Measurements from ENCODE around the gene CFAP46.

DNA sequence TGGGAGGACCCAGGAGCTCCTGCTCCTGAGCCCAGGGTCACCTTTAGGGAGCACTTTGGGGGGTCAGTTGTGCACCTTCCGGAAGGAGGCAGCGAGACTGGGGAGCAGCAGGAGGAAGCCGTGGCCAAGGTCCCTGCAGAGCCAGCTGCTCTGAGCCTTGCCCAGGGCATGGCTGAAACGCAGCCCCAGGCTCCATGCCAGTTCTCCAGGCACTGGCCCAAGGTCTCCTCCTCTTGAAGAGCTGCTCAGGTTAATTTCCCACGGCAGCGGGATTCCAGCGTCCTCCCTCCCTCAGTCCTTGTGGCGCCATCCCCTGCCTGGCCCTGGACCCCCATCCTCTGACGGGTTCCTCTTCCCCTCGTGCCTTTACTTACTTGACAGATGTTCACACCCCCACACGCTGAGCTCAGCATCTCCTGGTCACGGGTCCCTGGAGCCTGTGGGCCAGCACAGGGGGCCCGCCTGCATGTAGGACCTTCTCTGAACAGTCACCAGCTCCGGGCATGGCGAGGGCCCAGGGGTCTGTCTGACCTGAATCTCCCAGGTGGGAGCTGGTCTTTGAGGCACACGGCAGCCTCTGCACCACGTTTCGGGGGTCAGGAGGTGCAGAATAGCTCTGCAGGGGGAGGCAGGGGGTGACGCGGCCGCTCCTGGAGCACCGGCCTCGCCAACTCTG lies 16.7 kb upstream of the CFAP46 start:
- TF ChIP-seq, protein P1, sequence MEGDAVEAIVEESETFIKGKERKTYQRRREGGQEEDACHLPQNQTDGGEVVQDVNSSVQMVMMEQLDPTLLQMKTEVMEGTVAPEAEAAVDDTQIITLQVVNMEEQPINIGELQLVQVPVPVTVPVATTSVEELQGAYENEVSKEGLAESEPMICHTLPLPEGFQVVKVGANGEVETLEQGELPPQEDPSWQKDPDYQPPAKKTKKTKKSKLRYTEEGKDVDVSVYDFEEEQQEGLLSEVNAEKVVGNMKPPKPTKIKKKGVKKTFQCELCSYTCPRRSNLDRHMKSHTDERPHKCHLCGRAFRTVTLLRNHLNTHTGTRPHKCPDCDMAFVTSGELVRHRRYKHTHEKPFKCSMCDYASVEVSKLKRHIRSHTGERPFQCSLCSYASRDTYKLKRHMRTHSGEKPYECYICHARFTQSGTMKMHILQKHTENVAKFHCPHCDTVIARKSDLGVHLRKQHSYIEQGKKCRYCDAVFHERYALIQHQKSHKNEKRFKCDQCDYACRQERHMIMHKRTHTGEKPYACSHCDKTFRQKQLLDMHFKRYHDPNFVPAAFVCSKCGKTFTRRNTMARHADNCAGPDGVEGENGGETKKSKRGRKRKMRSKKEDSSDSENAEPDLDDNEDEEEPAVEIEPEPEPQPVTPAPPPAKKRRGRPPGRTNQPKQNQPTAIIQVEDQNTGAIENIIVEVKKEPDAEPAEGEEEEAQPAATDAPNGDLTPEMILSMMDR (conservative IDR thresholded peaks at IDR 0.05; ENCODE audit: low read depth in 2 of 2): no peak
- TF ChIP-seq ZNF331 (CRISPR knock-in tag; IDR thresholded peaks at IDR 0.05; ENCODE audit: low read depth): no peak
- no peak for TF ChIP-seq EZH2phosphoT487 (IDR thresholded peaks at IDR 0.05; ENCODE audit: unreplicated experiment)
- no peak for TF ChIP-seq POLR2AphosphoS5 (IDR thresholded peaks at IDR 0.05; ENCODE audit: low read depth)
- TF ChIP-seq, protein P2, sequence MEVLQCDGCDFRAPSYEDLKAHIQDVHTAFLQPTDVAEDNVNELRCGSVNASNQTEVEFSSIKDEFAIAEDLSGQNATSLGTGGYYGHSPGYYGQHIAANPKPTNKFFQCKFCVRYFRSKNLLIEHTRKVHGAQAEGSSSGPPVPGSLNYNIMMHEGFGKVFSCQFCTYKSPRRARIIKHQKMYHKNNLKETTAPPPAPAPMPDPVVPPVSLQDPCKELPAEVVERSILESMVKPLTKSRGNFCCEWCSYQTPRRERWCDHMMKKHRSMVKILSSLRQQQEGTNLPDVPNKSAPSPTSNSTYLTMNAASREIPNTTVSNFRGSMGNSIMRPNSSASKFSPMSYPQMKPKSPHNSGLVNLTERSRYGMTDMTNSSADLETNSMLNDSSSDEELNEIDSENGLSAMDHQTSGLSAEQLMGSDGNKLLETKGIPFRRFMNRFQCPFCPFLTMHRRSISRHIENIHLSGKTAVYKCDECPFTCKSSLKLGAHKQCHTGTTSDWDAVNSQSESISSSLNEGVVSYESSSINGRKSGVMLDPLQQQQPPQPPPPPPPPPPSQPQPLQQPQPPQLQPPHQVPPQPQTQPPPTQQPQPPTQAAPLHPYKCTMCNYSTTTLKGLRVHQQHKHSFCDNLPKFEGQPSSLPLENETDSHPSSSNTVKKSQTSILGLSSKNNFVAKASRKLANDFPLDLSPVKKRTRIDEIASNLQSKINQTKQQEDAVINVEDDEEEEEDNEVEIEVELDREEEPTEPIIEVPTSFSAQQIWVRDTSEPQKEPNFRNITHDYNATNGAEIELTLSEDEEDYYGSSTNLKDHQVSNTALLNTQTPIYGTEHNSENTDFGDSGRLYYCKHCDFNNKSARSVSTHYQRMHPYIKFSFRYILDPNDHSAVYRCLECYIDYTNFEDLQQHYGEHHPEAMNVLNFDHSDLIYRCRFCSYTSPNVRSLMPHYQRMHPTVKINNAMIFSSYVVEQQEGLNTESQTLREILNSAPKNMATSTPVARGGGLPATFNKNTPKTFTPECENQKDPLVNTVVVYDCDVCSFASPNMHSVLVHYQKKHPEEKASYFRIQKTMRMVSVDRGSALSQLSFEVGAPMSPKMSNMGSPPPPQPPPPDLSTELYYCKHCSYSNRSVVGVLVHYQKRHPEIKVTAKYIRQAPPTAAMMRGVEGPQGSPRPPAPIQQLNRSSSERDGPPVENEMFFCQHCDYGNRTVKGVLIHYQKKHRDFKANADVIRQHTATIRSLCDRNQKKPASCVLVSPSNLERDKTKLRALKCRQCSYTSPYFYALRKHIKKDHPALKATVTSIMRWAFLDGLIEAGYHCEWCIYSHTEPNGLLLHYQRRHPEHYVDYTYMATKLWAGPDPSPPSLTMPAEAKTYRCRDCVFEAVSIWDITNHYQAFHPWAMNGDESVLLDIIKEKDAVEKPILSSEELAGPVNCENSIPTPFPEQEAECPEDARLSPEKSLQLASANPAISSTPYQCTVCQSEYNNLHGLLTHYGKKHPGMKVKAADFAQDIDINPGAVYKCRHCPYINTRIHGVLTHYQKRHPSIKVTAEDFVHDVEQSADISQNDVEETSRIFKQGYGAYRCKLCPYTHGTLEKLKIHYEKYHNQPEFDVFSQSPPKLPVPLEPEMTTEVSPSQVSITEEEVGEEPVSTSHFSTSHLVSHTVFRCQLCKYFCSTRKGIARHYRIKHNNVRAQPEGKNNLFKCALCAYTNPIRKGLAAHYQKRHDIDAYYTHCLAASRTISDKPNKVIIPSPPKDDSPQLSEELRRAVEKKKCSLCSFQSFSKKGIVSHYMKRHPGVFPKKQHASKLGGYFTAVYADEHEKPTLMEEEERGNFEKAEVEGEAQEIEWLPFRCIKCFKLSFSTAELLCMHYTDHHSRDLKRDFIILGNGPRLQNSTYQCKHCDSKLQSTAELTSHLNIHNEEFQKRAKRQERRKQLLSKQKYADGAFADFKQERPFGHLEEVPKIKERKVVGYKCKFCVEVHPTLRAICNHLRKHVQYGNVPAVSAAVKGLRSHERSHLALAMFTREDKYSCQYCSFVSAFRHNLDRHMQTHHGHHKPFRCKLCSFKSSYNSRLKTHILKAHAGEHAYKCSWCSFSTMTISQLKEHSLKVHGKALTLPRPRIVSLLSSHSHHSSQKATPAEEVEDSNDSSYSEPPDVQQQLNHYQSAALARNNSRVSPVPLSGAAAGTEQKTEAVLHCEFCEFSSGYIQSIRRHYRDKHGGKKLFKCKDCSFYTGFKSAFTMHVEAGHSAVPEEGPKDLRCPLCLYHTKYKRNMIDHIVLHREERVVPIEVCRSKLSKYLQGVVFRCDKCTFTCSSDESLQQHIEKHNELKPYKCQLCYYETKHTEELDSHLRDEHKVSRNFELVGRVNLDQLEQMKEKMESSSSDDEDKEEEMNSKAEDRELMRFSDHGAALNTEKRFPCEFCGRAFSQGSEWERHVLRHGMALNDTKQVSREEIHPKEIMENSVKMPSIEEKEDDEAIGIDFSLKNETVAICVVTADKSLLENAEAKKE (CRISPR knock-in tag; IDR thresholded peaks at IDR 0.05): no peak
- TF ChIP-seq EZH2 (IDR thresholded peaks at IDR 0.05; ENCODE audit: low read depth, unreplicated experiment): no peak
